NB4 (cell line): ENCODE data around the gene MEGF8.

Experiments used
- DNase-seq: peaks from one replicate; pipeline ENCODE4 v3.0.0; 2010; ENCODE audit warnings: low read depth
- H3K4me3 ChIP-seq: one replicate; pipeline ENCODE4 v1.5.1; 2011; ENCODE audit warnings: mild to moderate bottlenecking, low read depth, low read length, moderate library complexity
- CTCF ChIP-seq: IDR thresholded peaks from one replicate; pipeline ENCODE4 v1.5.1; 2012; ENCODE audit warnings: low read depth, low read length
- MAX ChIP-seq: IDR thresholded peaks from 2 replicates; pipeline ENCODE4 v1.6.1; 2011; ENCODE audit warnings: low read depth, low read length
- MYC ChIP-seq: IDR thresholded peaks from 2 replicates; pipeline ENCODE4 v1.6.1; 2011; ENCODE audit warnings: low read depth, low read length
- POLR2A ChIP-seq: IDR thresholded peaks from 2 replicates; pipeline ENCODE4 v1.6.1; 2011; ENCODE audit warnings: mild to moderate bottlenecking; ENCODE audit not compliant: insufficient read length; ENCODE audit errors: extremely low read depth

MEGF8 gene

GRCh38 chr19:42290136-42290522 is 35.3 kb upstream of the MEGF8 start:
- DNase-seq, result no peak
- TF ChIP-seq CTCF, result no peak
- TF ChIP-seq MAX, result no peak
- TF ChIP-seq MYC, result no peak
- TF ChIP-seq POLR2A, result no peak
- no peak overlapping the region for H3K4me3 ChIP-seq

GRCh38 chr19:42290523-42291434 is 34.7 kb upstream of the MEGF8 start:
- TF ChIP-seq MYC, result no peak
- peak; percentile 67 for TF ChIP-seq CTCF
- TF ChIP-seq POLR2A, result no peak
- no peak for TF ChIP-seq MAX
- DNase-seq, result peak; percentile 58
- no peak overlapping the region for H3K4me3 ChIP-seq

- no peak for DNase-seq
- TF ChIP-seq CTCF, result no peak
- TF ChIP-seq MAX, result no peak
- TF ChIP-seq MYC, result no peak
- no peak for TF ChIP-seq POLR2A
- H3K4me3 ChIP-seq, result no peak overlapping the region
These were observed 34.0 kb upstream of the MEGF8 start for GRCh38 chr19:42291435-42291810.

- no peak overlapping the region for H3K4me3 ChIP-seq
- TF ChIP-seq MYC (no peak), MAX (no peak), POLR2A (no peak), CTCF (no peak)
- DNase-seq, result no peak
These were observed 33.1 kb upstream of the MEGF8 start for GRCh38 chr19:42292042-42292960.

GRCh38 chr19:42292963-42293362 is 32.5 kb upstream of the MEGF8 start:
- no peak overlapping the region for H3K4me3 ChIP-seq
- TF ChIP-seq POLR2A (no peak), CTCF (no peak), MAX (no peak), MYC (no peak)
- DNase-seq, result no peak
